K562 (cell line): Measurements from ENCODE around the gene PLD1. TPM values are rescaled to one million over a fixed set of nuclear protein-coding genes. Genes with fewer than 3 reads are reported as not detected.

Experiments used
- BHLHE40 ChIP-seq: IDR thresholded peaks from 2 replicates; pipeline ENCODE4 v1.6.1; 2011; ENCODE audit warnings: low read length, improper control_type of control experiment
- MIER1 ChIP-seq: fragments of 450-650 bp; IDR thresholded peaks from 2 replicates; pipeline ENCODE4 v1.6.1; 2016; ENCODE audit warnings: antibody characterized with exemption, mild to moderate bottlenecking, low read depth
- RBM14 ChIP-seq: fragments of 200-400 bp; formaldehyde crosslinking; IDR thresholded peaks from 2 replicates; pipeline ENCODE4 v1.6.1; 2018; ENCODE audit warnings: low read depth, mild to moderate bottlenecking, low read length, moderate library complexity, borderline replicate concordance; ENCODE audit not compliant: insufficient read depth
- ZNF253 ChIP-seq: fragments of 250-450 bp; sonication (Bioruptor Pico); conservative IDR thresholded peaks from 2 replicates; pipeline ENCODE4 v1.6.1; 2021; ENCODE audit warnings: mild to moderate bottlenecking
- polyA plus RNA-seq, 8 experiments: library from polyadenylated mRNA; depleted of rRNA in 4 of 8; stranded (reverse) in 5 of 8; unstranded in 3 of 8; fragments of >200 nt; fragmentation: Nextera tagmentation in 2 of 8; fragmentation: Illumina TruSeq in 1 of 8; extraction: Ambion mirVana in 2 of 8; extraction: Trizol in 1 of 8; gene quantifications; 2 replicates each; pipeline versions ENCODE4 v1.2.1 to v1.2.3, GENCODE V29; 2011 to 2014; ENCODE audit warnings: inconsistent platforms in 1 of 8, missing spikeins in 1 of 8
- total RNA-seq, 7 experiments: library from RNA; depleted of rRNA in 6 of 7; stranded (reverse); fragments of >200 nt in 6 of 7; fragmentation: Illumina TruSeq in 2 of 7; extraction: Trizol in 2 of 7; gene quantifications; 2 replicates each; pipeline versions ENCODE4 v1.2.1 to v1.2.3, GENCODE V29; 2011 to 2021; ENCODE audit warnings: low replicate concordance in 1 of 7
- TF ChIP-seq, protein P1 (sequence below): sonication (generic); formaldehyde crosslinking; IDR thresholded peaks from 2 replicates; pipeline ENCODE4 v1.8.0; 2023; ENCODE audit warnings: mild to moderate bottlenecking, missing genetic modification reagents
- TF ChIP-seq, protein P2 (sequence below): fragments of 200-800 bp; sonication (Bioruptor generic); IDR thresholded peaks from 2 replicates; pipeline ENCODE4 v1.6.1; 2016; ENCODE audit warnings: missing genetic modification characterization, missing compliant biosample characterization
- TF ChIP-seq, protein P3 (sequence below): fragments of 200-600 bp; sonication (generic); IDR thresholded peaks from one replicate; pipeline ENCODE4 v1.6.1; 2012; ENCODE audit warnings: mild to moderate bottlenecking, low read depth, low read length, inconsistent platforms

PLD1 gene
- total and polyA plus RNA-seq, 9 of the 15 experiments (the other 6 are each of a cell fraction or from before 2014, with no cell fraction given) = 8.4 to 26.1 (median 18.6) TPM

DNA sequence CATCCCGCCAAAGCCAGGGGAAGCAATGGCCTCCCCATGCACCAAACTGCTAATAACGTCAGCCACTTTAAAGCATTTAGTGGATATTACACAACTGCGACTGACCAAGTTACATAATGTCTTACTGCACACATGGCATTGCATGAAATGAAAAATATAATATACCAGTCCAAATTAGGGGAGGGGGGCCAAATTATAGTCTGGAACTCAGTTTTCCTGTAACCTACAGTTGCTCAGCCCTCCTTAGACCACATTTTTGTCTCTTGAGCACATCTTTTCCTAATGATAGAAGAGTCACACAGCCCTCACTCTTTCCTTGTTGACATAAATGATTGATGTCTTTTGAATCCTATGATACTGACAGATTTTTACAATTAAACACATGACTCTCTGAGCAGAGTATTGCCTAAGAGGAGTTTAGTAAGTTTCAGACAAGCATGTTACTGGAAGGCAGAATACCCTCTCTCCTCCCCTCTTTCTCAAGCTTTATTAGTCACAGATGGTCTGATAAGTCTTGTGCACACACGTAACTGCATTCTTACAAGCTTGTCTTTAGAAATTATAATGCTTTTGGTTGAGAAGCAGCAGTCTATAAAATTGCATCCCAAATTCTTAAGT is 1.1 kb upstream of the PLD1 start (continued):
- TF ChIP-seq, protein P1, sequence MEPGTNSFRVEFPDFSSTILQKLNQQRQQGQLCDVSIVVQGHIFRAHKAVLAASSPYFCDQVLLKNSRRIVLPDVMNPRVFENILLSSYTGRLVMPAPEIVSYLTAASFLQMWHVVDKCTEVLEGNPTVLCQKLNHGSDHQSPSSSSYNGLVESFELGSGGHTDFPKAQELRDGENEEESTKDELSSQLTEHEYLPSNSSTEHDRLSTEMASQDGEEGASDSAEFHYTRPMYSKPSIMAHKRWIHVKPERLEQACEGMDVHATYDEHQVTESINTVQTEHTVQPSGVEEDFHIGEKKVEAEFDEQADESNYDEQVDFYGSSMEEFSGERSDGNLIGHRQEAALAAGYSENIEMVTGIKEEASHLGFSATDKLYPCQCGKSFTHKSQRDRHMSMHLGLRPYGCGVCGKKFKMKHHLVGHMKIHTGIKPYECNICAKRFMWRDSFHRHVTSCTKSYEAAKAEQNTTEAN (CRISPR knock-in tag) = no peak
- TF ChIP-seq, protein P2, sequence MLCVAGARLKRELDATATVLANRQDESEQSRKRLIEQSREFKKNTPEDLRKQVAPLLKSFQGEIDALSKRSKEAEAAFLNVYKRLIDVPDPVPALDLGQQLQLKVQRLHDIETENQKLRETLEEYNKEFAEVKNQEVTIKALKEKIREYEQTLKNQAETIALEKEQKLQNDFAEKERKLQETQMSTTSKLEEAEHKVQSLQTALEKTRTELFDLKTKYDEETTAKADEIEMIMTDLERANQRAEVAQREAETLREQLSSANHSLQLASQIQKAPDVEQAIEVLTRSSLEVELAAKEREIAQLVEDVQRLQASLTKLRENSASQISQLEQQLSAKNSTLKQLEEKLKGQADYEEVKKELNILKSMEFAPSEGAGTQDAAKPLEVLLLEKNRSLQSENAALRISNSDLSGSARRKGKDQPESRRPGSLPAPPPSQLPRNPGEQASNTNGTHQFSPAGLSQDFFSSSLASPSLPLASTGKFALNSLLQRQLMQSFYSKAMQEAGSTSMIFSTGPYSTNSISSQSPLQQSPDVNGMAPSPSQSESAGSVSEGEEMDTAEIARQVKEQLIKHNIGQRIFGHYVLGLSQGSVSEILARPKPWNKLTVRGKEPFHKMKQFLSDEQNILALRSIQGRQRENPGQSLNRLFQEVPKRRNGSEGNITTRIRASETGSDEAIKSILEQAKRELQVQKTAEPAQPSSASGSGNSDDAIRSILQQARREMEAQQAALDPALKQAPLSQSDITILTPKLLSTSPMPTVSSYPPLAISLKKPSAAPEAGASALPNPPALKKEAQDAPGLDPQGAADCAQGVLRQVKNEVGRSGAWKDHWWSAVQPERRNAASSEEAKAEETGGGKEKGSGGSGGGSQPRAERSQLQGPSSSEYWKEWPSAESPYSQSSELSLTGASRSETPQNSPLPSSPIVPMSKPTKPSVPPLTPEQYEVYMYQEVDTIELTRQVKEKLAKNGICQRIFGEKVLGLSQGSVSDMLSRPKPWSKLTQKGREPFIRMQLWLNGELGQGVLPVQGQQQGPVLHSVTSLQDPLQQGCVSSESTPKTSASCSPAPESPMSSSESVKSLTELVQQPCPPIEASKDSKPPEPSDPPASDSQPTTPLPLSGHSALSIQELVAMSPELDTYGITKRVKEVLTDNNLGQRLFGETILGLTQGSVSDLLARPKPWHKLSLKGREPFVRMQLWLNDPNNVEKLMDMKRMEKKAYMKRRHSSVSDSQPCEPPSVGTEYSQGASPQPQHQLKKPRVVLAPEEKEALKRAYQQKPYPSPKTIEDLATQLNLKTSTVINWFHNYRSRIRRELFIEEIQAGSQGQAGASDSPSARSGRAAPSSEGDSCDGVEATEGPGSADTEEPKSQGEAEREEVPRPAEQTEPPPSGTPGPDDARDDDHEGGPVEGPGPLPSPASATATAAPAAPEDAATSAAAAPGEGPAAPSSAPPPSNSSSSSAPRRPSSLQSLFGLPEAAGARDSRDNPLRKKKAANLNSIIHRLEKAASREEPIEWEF (CRISPR knock-in tag) = no peak
- TF ChIP-seq, protein P3, sequence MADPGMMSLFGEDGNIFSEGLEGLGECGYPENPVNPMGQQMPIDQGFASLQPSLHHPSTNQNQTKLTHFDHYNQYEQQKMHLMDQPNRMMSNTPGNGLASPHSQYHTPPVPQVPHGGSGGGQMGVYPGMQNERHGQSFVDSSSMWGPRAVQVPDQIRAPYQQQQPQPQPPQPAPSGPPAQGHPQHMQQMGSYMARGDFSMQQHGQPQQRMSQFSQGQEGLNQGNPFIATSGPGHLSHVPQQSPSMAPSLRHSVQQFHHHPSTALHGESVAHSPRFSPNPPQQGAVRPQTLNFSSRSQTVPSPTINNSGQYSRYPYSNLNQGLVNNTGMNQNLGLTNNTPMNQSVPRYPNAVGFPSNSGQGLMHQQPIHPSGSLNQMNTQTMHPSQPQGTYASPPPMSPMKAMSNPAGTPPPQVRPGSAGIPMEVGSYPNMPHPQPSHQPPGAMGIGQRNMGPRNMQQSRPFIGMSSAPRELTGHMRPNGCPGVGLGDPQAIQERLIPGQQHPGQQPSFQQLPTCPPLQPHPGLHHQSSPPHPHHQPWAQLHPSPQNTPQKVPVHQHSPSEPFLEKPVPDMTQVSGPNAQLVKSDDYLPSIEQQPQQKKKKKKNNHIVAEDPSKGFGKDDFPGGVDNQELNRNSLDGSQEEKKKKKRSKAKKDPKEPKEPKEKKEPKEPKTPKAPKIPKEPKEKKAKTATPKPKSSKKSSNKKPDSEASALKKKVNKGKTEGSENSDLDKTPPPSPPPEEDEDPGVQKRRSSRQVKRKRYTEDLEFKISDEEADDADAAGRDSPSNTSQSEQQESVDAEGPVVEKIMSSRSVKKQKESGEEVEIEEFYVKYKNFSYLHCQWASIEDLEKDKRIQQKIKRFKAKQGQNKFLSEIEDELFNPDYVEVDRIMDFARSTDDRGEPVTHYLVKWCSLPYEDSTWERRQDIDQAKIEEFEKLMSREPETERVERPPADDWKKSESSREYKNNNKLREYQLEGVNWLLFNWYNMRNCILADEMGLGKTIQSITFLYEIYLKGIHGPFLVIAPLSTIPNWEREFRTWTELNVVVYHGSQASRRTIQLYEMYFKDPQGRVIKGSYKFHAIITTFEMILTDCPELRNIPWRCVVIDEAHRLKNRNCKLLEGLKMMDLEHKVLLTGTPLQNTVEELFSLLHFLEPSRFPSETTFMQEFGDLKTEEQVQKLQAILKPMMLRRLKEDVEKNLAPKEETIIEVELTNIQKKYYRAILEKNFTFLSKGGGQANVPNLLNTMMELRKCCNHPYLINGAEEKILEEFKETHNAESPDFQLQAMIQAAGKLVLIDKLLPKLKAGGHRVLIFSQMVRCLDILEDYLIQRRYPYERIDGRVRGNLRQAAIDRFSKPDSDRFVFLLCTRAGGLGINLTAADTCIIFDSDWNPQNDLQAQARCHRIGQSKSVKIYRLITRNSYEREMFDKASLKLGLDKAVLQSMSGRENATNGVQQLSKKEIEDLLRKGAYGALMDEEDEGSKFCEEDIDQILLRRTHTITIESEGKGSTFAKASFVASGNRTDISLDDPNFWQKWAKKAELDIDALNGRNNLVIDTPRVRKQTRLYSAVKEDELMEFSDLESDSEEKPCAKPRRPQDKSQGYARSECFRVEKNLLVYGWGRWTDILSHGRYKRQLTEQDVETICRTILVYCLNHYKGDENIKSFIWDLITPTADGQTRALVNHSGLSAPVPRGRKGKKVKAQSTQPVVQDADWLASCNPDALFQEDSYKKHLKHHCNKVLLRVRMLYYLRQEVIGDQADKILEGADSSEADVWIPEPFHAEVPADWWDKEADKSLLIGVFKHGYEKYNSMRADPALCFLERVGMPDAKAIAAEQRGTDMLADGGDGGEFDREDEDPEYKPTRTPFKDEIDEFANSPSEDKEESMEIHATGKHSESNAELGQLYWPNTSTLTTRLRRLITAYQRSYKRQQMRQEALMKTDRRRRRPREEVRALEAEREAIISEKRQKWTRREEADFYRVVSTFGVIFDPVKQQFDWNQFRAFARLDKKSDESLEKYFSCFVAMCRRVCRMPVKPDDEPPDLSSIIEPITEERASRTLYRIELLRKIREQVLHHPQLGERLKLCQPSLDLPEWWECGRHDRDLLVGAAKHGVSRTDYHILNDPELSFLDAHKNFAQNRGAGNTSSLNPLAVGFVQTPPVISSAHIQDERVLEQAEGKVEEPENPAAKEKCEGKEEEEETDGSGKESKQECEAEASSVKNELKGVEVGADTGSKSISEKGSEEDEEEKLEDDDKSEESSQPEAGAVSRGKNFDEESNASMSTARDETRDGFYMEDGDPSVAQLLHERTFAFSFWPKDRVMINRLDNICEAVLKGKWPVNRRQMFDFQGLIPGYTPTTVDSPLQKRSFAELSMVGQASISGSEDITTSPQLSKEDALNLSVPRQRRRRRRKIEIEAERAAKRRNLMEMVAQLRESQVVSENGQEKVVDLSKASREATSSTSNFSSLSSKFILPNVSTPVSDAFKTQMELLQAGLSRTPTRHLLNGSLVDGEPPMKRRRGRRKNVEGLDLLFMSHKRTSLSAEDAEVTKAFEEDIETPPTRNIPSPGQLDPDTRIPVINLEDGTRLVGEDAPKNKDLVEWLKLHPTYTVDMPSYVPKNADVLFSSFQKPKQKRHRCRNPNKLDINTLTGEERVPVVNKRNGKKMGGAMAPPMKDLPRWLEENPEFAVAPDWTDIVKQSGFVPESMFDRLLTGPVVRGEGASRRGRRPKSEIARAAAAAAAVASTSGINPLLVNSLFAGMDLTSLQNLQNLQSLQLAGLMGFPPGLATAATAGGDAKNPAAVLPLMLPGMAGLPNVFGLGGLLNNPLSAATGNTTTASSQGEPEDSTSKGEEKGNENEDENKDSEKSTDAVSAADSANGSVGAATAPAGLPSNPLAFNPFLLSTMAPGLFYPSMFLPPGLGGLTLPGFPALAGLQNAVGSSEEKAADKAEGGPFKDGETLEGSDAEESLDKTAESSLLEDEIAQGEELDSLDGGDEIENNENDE = no peak
- no peak for TF ChIP-seq RBM14
- no peak for TF ChIP-seq ZNF253 (CRISPR knock-in tag)
- TF ChIP-seq MIER1 = no peak
- peak; percentile 43; the same call in 1 of the 2 replicates for TF ChIP-seq BHLHE40
